ENCODE results near the gene F2RL3.

Gene F2RL3

GRCh38 chr19:16875584-16876555 lies 12.9 kb upstream of the F2RL3 start:
- DNase-seq: no peak

GRCh38 chr19:16876904-16877361 lies 11.9 kb upstream of the F2RL3 start:
- no peak for DNase-seq

GRCh38 chr19:16877581-16877980 lies 11.2 kb upstream of the F2RL3 start:
- no peak for DNase-seq

- no peak for DNase-seq
These were observed 10.4 kb upstream of the F2RL3 start for GRCh38 chr19:16878181-16878965.

- no peak for DNase-seq
These were observed 7.8 kb upstream of the F2RL3 start for GRCh38 chr19:16880884-16881554.

GRCh38 chr19:16882146-16882545 lies 6.7 kb upstream of the F2RL3 start:
- no peak for DNase-seq

GRCh38 chr19:16883522-16883921 lies 5.3 kb upstream of the F2RL3 start:
- no peak for DNase-seq

- DNase-seq: no peak
These were observed 3.6 kb upstream of the F2RL3 start for GRCh38 chr19:16885166-16885565.

GRCh38 chr19:16886305-16886880 lies 2.4 kb upstream of the F2RL3 start:
- no peak for DNase-seq

- DNase-seq: no peak
These were observed 1.2 kb upstream of the F2RL3 start for GRCh38 chr19:16887353-16888265.

GRCh38 chr19:16889366-16889882 lies 625 bp downstream of the F2RL3 start:
- DNase-seq: no peak

GRCh38 chr19:16889883-16890460 lies 1.2 kb downstream of the F2RL3 start:
- DNase-seq: no peak

GRCh38 chr19:16890461-16891184 lies 1.8 kb downstream of the F2RL3 start:
- no peak for DNase-seq

- no peak for DNase-seq
These were observed 3.0 kb downstream of the F2RL3 start for GRCh38 chr19:16891696-16892382.

GRCh38 chr19:16892436-16892835 lies 3.6 kb downstream of the F2RL3 start:
- DNase-seq: no peak

GRCh38 chr19:16892868-16893685 lies 4.3 kb downstream of the F2RL3 start:
- no peak for DNase-seq

- no peak for DNase-seq
These were observed 4.8 kb downstream of the F2RL3 start for GRCh38 chr19:16893686-16893989.

GRCh38 chr19:16894080-16894479 lies 5.3 kb downstream of the F2RL3 start:
- DNase-seq: no peak
